GM19463 (cell line): Measurements from ENCODE around the gene BAG5.
"Not testable (repeated sequence)": the region's sequence is repeated elsewhere in the genome, so short reads cannot be mapped to it uniquely, and the experiment has no call there.

Experiments
- ATAC-seq: cut with Tn5 transposase; IDR thresholded peaks from one replicate; pipeline ENCODE4 v1.9.1; 2021; ENCODE audit warnings: mild to moderate bottlenecking, moderate library complexity; ENCODE audit not compliant: unreplicated experiment

Gene BAG5, protein sequence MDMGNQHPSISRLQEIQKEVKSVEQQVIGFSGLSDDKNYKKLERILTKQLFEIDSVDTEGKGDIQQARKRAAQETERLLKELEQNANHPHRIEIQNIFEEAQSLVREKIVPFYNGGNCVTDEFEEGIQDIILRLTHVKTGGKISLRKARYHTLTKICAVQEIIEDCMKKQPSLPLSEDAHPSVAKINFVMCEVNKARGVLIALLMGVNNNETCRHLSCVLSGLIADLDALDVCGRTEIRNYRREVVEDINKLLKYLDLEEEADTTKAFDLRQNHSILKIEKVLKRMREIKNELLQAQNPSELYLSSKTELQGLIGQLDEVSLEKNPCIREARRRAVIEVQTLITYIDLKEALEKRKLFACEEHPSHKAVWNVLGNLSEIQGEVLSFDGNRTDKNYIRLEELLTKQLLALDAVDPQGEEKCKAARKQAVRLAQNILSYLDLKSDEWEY

GRCh38 chr14:103562429-103563225, at the start of gene BAG5, which contains the start of gene COA8:
BAG5 (minus strand) TSS chr14:103562657; CDS start chr14:103561164, 1,493 bp downstream.
COA8 (plus strand) TSS chr14:103562960; CDS start chr14:103563002, 42 bp downstream.
- ATAC-seq = peak; percentile 65

GRCh38 chr14:103611215-103611614, 48.8 kb upstream of the BAG5 start:
- ATAC-seq = no peak

DNA sequence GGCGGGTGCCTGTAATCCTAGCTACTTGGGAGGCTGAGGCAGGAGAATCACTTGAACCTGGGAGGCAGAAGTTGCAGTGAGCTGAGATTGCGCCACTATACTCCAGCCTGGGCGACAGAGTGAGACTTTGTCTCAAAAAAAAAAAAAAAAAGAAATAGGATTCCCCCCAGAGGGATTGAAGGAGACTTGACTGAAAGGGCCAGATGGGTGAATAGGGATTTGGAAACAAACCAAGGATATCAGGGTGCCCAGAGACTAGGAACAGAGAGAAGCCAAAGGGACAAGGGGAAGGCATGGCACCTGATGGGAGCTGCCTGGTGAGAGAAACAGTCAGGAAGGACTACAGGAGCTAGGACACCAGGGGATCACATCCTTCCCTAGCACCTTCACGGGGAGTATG, 46.6 kb upstream of the BAG5 start:
- ATAC-seq = not testable (repeated sequence)

DNA sequence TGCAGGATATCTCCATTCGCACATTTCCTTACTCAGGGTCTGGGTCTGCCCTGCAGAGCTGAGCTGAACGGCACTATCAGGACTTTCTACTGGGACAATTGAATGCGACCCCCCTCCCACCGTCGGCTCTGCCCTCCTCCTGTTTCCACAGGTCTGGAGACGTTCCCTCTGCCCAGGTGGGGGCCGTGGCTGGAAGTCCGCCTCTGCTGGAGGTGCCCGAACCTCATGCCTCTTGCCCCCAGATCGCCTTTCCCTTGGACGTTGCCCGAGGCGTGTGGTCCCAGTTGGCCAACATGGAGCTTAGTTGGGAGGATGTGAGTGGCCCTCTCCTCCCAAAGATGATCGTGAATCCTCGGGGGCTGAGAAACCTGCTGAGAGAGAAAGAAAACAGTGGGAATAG, 45.4 kb upstream of the BAG5 start:
- ATAC-seq = no peak

DNA sequence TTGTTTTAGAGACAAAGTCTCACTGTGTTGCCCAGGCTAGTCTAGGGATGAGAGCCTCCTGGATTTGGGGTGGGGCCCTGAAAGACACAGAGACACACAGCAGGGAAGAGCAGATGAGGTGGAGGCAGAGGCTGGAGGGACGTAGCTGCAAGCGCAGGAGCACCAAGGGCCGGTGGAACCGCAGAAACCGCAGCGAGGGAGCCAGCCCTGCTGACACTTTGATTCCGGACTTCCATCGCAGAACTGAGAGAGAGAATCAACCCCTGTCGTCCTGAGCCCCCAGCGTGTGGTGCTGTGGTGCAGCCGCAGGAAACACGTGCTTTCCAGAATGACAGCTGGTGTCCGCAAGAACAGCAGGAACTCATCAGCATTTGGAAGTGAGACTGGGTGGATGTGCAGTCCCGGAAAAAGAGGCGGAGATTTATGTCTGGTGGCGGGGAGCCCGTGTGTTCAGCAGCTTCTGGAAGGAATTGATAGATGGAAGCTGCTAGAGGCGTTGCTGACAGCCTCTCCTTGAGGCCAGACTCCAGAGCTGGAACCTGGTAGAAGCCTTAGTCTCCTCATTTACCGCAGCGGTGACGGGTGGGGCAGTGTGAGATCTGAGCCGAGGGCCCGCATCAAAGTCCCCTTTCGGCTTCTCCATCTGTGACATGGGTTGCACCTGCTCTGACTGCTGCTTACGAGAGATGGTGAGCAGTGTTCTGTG, 44.7 kb upstream of the BAG5 start:
- ATAC-seq = peak; percentile 65

GRCh38 chr14:103604620-103605019, 42.2 kb upstream of the BAG5 start:
- ATAC-seq = no peak

DNA sequence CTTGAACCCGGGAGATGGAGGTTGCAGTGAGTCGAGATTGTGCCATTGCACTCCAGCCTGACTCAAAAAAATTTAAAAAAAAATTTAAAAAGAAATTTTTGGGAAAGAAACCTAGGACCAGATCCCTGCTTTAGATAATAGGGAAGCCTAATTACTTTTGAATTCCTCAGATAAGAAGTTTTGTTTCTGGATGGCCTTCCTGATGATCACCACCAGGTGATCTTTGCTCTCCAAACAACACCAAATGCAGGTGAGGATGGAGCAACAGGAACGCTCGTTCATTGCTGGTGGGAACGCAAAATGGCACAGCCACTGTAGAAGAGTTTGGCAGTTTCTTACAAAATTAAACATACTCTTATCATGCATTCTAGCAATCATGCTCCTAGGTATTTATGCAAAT, 38.0 kb upstream of the BAG5 start:
- no peak for ATAC-seq

- no peak for ATAC-seq
Observed at GRCh38 chr14:103597623-103598377, 35.3 kb upstream of the BAG5 start.

GRCh38 chr14:103594265-103594664, 31.8 kb upstream of the BAG5 start:
- no peak for ATAC-seq

DNA sequence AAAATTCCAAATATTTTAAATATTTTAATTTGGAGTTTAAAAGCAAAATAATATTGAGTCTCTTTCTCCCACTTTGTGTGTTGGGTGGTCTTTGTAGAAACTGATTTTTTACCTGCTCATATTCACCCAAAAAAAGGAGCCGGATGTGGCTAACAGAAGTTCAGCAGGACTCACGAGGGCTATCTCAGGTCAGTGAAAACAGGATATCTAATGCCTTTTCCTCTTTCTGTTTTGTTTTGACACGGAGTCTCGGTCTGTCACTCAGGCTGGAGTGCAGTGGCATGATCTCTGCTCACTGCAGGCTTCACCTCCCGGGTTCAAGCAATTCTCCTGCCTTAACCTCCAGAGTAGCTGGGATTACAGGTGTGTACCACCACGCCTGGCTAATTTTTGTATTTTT, 31.1 kb upstream of the BAG5 start:
- ATAC-seq = peak; percentile 96

GRCh38 chr14:103584326-103584915, 22.0 kb upstream of the BAG5 start:
- no peak for ATAC-seq

- ATAC-seq = no peak
Observed at GRCh38 chr14:103581954-103582703, 19.7 kb upstream of the BAG5 start.

- ATAC-seq = no peak
Observed at GRCh38 chr14:103581206-103581605, 18.7 kb upstream of the BAG5 start.

DNA sequence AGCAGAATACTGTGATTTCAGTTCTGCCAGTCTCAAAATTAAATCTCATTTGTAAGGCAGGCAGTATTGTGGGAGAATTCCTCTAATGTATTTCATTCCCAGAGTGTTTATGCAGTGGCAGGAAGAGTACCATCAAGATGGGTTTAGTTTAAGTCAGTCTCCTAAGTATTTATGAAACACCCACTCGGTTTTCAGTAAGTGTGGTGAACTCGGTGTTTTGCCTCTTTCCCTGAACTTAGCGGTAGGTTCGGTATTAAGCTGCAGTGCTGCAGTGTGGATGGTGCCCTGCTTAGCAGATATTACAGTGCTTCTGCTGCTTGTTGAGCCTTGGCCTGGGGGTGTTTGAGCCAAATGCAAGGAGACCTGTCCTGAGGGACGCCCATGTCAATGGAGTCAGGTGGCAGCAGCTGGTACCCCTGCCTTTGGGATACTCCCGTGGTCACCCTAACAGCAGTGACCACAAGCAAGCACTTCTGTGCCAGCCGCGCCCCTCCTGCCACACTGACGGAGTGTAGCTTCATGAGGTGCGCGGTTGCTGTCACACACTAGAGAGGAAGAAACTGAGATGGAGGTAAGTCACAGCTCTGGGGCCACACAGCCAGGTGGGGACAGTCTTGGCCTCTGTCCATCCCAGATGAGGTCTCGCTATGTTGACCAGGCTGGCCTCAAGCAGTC, 16.1 kb upstream of the BAG5 start:
- ATAC-seq = no peak

- ATAC-seq = no peak
Observed at GRCh38 chr14:103576371-103577024, 14.0 kb upstream of the BAG5 start.

DNA sequence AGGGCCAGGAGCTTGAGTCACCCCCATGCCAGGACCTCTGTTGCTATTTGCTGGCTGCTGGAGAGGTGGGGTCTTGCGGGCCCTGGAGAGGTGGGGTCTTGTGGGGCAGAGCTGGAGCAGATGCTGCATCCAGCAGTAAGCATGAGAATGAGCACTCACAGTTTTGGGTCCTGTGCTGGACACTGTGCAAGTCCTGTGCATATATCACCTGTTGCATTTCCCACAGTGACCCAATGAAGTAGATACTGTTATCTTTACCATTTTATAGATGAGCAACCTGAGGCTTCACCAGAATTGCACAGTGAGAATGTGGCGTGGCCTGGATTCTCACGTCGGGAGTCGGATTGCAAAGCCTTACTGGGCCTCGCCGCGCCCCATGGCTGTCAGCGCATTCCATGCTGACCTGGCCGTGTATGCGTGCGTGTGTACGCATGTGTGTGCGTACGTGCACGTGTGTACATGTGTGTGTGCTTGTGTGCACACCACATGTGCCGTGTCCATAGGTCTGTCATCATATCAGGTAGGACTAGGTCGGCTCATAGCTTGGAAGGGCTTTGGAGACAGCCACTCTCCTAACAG, 12.3 kb upstream of the BAG5 start:
- no peak for ATAC-seq

- no peak for ATAC-seq
Observed at GRCh38 chr14:103574104-103574503, 11.6 kb upstream of the BAG5 start.

DNA sequence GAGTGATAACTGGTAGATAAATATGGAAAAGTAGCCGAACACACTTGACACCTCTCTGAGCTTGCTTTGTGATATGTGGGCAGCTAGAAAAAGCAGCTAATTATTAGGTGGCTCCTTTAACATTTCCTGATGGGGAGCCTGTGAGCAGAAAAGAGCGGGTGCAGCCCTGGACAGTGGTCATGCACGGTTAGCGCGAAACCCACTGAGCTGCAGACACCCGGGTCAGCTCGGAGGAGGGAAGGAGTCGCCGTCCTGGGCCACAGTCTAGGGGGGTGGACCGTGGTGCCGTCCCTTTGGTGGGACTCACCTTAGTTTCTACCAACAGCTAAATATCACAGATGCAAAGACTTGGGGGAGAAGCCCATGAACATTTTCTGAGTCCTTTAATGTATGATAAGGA, 7.0 kb upstream of the BAG5 start:
- no peak for ATAC-seq
